ENCODE measurements around the gene PRKAR1A. TPM values are rescaled to one million over a fixed set of nuclear protein-coding genes. Genes with fewer than 3 reads are reported as not detected.
"Not testable (repeated sequence)": the region's sequence is repeated elsewhere in the genome, so short reads cannot be mapped to it uniquely, and the experiment has no call there.

Gene PRKAR1A
- total RNA-seq: 100 to 1,000 TPM; 175 to 186 TPM

- no peaks in the 10 kb centered on the region for H3K9me3 Mint-ChIP-seq
- H3K27ac Mint-ChIP-seq: peak within 1 kb of the TSS; percentile 99
- peaks cover 55% of the 10 kb centered on the region for H3K36me3 Mint-ChIP-seq (ENCODE audit: low read depth)
- H3K27me3 Mint-ChIP-seq: no peaks in the 10 kb centered on the region
- peaks cover 49% of the 10 kb centered on the region for H3K4me1 Mint-ChIP-seq
- peak; percentile 93 for ATAC-seq (replicated peaks)
- peak within 1 kb of the TSS; percentile 98 for H3K4me3 Mint-ChIP-seq
Measured at GRCh38 chr17:68512247-68512959, at the start of gene PRKAR1A. TSS of gene PRKAR1A (plus strand) at chr17:68512430. CDS start at chr17:68515400, 2,970 bp downstream.

GRCh38 chr17:68463211-68464019 is 48.8 kb upstream of the PRKAR1A start:
- Mint-ChIP-seq H3K27me3 (peaks cover 4% of the 10 kb centered on the region), H3K27ac (no peak overlapping the region), H3K9me3 (no peaks in the 10 kb centered on the region), H3K4me1 (peaks cover 33% of the 10 kb centered on the region), H3K36me3 (ENCODE audit: low read depth) (no peaks in the 10 kb centered on the region), H3K4me3 (peak overlapping the region; percentile 80)
- ATAC-seq (replicated peaks): no peak

- peaks cover 12% of the 10 kb centered on the region for H3K27me3 Mint-ChIP-seq
- H3K27ac Mint-ChIP-seq: no peak overlapping the region
- no peaks in the 10 kb centered on the region for H3K36me3 Mint-ChIP-seq (ENCODE audit: low read depth)
Measured at GRCh38 chr17:68468334-68468733, 43.9 kb upstream of the PRKAR1A start.

GRCh38 chr17:68468788-68469187 is 43.4 kb upstream of the PRKAR1A start:
- H3K9me3 Mint-ChIP-seq: no peaks in the 10 kb centered on the region
- peaks cover 12% of the 10 kb centered on the region for H3K27me3 Mint-ChIP-seq
- H3K4me1 Mint-ChIP-seq: no peaks in the 10 kb centered on the region
- no peak overlapping the region for H3K27ac Mint-ChIP-seq
- no peak for ATAC-seq (replicated peaks)
- no peak overlapping the region for H3K4me3 Mint-ChIP-seq
- H3K36me3 Mint-ChIP-seq (ENCODE audit: low read depth): no peaks in the 10 kb centered on the region

More at GRCh38 chr17:68468334-68468733, 43.9 kb upstream of the PRKAR1A start:
- no peaks in the 10 kb centered on the region for H3K4me1 Mint-ChIP-seq
- H3K9me3 Mint-ChIP-seq: no peaks in the 10 kb centered on the region
- H3K4me3 Mint-ChIP-seq: no peak overlapping the region
- ATAC-seq (replicated peaks): no peak

- Mint-ChIP-seq H3K27ac (no peak overlapping the region), H3K27me3 (peaks cover 12% of the 10 kb centered on the region), H3K4me3 (no peak overlapping the region), H3K4me1 (no peaks in the 10 kb centered on the region), H3K9me3 (no peaks in the 10 kb centered on the region), H3K36me3 (ENCODE audit: low read depth) (no peaks in the 10 kb centered on the region)
- ATAC-seq (replicated peaks): no peak
Measured at GRCh38 chr17:68470961-68471360, 41.3 kb upstream of the PRKAR1A start.

- H3K4me3 Mint-ChIP-seq: no peak overlapping the region
- H3K27ac Mint-ChIP-seq: no peak overlapping the region
- peaks cover 16% of the 10 kb centered on the region for H3K27me3 Mint-ChIP-seq
- ATAC-seq (replicated peaks): no peak
- H3K4me1 Mint-ChIP-seq: no peaks in the 10 kb centered on the region
- no peaks in the 10 kb centered on the region for H3K9me3 Mint-ChIP-seq
- no peaks in the 10 kb centered on the region for H3K36me3 Mint-ChIP-seq (ENCODE audit: low read depth)
Measured at GRCh38 chr17:68480885-68481284, 31.3 kb upstream of the PRKAR1A start.

GRCh38 chr17:68482576-68483041 is 29.6 kb upstream of the PRKAR1A start:
- ATAC-seq (replicated peaks): no peak
- Mint-ChIP-seq H3K9me3 (no peaks in the 10 kb centered on the region), H3K36me3 (ENCODE audit: low read depth) (no peaks in the 10 kb centered on the region), H3K27ac (no peak overlapping the region), H3K4me3 (no peak overlapping the region), H3K4me1 (peaks cover under 1% of the 10 kb centered on the region), H3K27me3 (peaks cover 8% of the 10 kb centered on the region)

GRCh38 chr17:68484458-68484857 is 27.8 kb upstream of the PRKAR1A start:
- H3K27ac Mint-ChIP-seq: no peak overlapping the region
- no peak for ATAC-seq (replicated peaks)

GRCh38 chr17:68489919-68490318 is 22.3 kb upstream of the PRKAR1A start:
- ATAC-seq (replicated peaks): no peak
- no peak overlapping the region for H3K27ac Mint-ChIP-seq
- no peaks in the 10 kb centered on the region for H3K9me3 Mint-ChIP-seq
- no peak overlapping the region for H3K4me3 Mint-ChIP-seq
- no peaks in the 10 kb centered on the region for H3K27me3 Mint-ChIP-seq
- H3K4me1 Mint-ChIP-seq: peaks cover 8% of the 10 kb centered on the region
- H3K36me3 Mint-ChIP-seq (ENCODE audit: low read depth): no peaks in the 10 kb centered on the region

More at GRCh38 chr17:68484458-68484857, 27.8 kb upstream of the PRKAR1A start:
- H3K4me3 Mint-ChIP-seq: no peak overlapping the region
- no peaks in the 10 kb centered on the region for H3K9me3 Mint-ChIP-seq
- H3K36me3 Mint-ChIP-seq (ENCODE audit: low read depth): no peaks in the 10 kb centered on the region
- peaks cover 8% of the 10 kb centered on the region for H3K27me3 Mint-ChIP-seq
- peaks cover 8% of the 10 kb centered on the region for H3K4me1 Mint-ChIP-seq

- Mint-ChIP-seq H3K4me3 (no peak overlapping the region), H3K27ac (no peak overlapping the region), H3K36me3 (ENCODE audit: low read depth) (no peaks in the 10 kb centered on the region), H3K9me3 (no peaks in the 10 kb centered on the region), H3K27me3 (no peaks in the 10 kb centered on the region), H3K4me1 (peaks cover 8% of the 10 kb centered on the region)
- ATAC-seq (replicated peaks): no peak
Measured at GRCh38 chr17:68491381-68492231, 20.6 kb upstream of the PRKAR1A start.

- not testable (repeated sequence) for H3K27ac Mint-ChIP-seq, H3K4me1 Mint-ChIP-seq
Measured at GRCh38 chr17:68492394-68493054, 19.7 kb upstream of the PRKAR1A start.

GRCh38 chr17:68495081-68495480 is 17.1 kb upstream of the PRKAR1A start:
- Mint-ChIP-seq H3K4me3 (no peak overlapping the region), H3K36me3 (ENCODE audit: low read depth) (no peaks in the 10 kb centered on the region), H3K4me1 (peaks cover 7% of the 10 kb centered on the region), H3K27ac (no peak overlapping the region), H3K27me3 (no peaks in the 10 kb centered on the region), H3K9me3 (no peaks in the 10 kb centered on the region)
- ATAC-seq (replicated peaks): no peak

More at GRCh38 chr17:68492394-68493054, 19.7 kb upstream of the PRKAR1A start:
- not testable (repeated sequence) for H3K4me3 Mint-ChIP-seq; H3K9me3 Mint-ChIP-seq; H3K36me3 Mint-ChIP-seq (ENCODE audit: low read depth); ATAC-seq (replicated peaks); H3K27me3 Mint-ChIP-seq

GRCh38 chr17:68497885-68498319 is 14.3 kb upstream of the PRKAR1A start:
- Mint-ChIP-seq H3K36me3 (ENCODE audit: low read depth) (no peaks in the 10 kb centered on the region), H3K27ac (peak overlapping the region; percentile 61), H3K4me3 (peak overlapping the region; percentile 65), H3K9me3 (no peaks in the 10 kb centered on the region), H3K4me1 (peaks cover 13% of the 10 kb centered on the region), H3K27me3 (no peaks in the 10 kb centered on the region)
- peak; percentile 70 for ATAC-seq (replicated peaks)

Data from activated T-helper 17 cell treated with anti-CD3 and anti-CD28 coated beads, Interleukin-2, amount 50 U/mL, for 72 hours (primary cell).